Tibial nerve (tissue), 3 donors: ENCODE results near the gene PLSCR1.

Source experiments
- CTCF ChIP-seq, 5 experiments: fragments of 200-600 bp in 3 of 5; fragments of 450-650 bp in 2 of 5; sonication (generic) in 3 of 5; IDR thresholded peaks; one replicate each; pipeline ENCODE4 v1.5.1; 2016 to 2019; ENCODE audit warnings: antibody characterized with exemption in 5 of 5, mild to moderate bottlenecking in 3 of 5, moderate library complexity in 2 of 5
- POLR2A ChIP-seq, 2 donors: fragments of 450-650 bp; IDR thresholded peaks; one replicate each; pipeline ENCODE4 v1.6.1; 2017; ENCODE audit warnings: antibody characterized with exemption in 2 of 2, mild to moderate bottlenecking in 2 of 2, moderate library complexity in 2 of 2

- no peak for TF ChIP-seq CTCF (IDR thresholded peaks at IDR 0.05)
- no peak for TF ChIP-seq POLR2A (IDR thresholded peaks at IDR 0.05)
Observed at GRCh38 chr3:146554151-146554760, 9.8 kb upstream of the PLSCR1 start.
